ENCODE measurements around the gene ADGRB3. TPM values are rescaled to one million over a fixed set of nuclear protein-coding genes. Genes with fewer than 3 reads are reported as not detected.
"Not testable (repeated sequence)": the region's sequence is repeated elsewhere in the genome, so short reads cannot be mapped to it uniquely, and the experiment has no call there.

ADGRB3 gene
- total RNA-seq, 1 donor from 2014 or later, result 8.9 TPM

- H3K36me3 Mint-ChIP-seq (ENCODE audit: unreplicated experiment), result no peaks in the 10 kb centered on the region
- H3K4me3 Mint-ChIP-seq (ENCODE audit: unreplicated experiment), result no peak overlapping the region
- H3K4me1 Mint-ChIP-seq (ENCODE audit: unreplicated experiment), result peaks cover 10% of the 10 kb centered on the region
- TF ChIP-seq CTCF (IDR thresholded peaks at IDR 0.05), result peak; percentile 37
- no peaks in the 10 kb centered on the region for H3K27me3 Mint-ChIP-seq (ENCODE audit: unreplicated experiment)
- H3K27ac Mint-ChIP-seq (ENCODE audit: unreplicated experiment), result no peak overlapping the region
- DNase-seq (ENCODE audit: extremely low spot score, unreplicated experiment), result no peak
- no peaks in the 10 kb centered on the region for H3K9me3 Mint-ChIP-seq (ENCODE audit: unreplicated experiment)
Measured at GRCh38 chr6:68975064-68975463, 340.0 kb downstream of the ADGRB3 start.

GRCh38 chr6:68975816-68976215 is 340.7 kb downstream of the ADGRB3 start:
- H3K9me3 Mint-ChIP-seq (ENCODE audit: unreplicated experiment), result no peaks in the 10 kb centered on the region
- H3K4me3 Mint-ChIP-seq (ENCODE audit: unreplicated experiment), result no peak overlapping the region
- H3K4me1 Mint-ChIP-seq (ENCODE audit: unreplicated experiment), result peaks cover 10% of the 10 kb centered on the region
- no peaks in the 10 kb centered on the region for H3K36me3 Mint-ChIP-seq (ENCODE audit: unreplicated experiment)
- no peak overlapping the region for H3K27ac Mint-ChIP-seq (ENCODE audit: unreplicated experiment)
- TF ChIP-seq CTCF (IDR thresholded peaks at IDR 0.05), result no peak
- no peaks in the 10 kb centered on the region for H3K27me3 Mint-ChIP-seq (ENCODE audit: unreplicated experiment)
- no peak for DNase-seq (ENCODE audit: extremely low spot score, unreplicated experiment)

GRCh38 chr6:68976260-68976659 is 341.2 kb downstream of the ADGRB3 start:
- H3K36me3 Mint-ChIP-seq (ENCODE audit: unreplicated experiment), result no peaks in the 10 kb centered on the region
- H3K9me3 Mint-ChIP-seq (ENCODE audit: unreplicated experiment), result no peaks in the 10 kb centered on the region
- H3K27me3 Mint-ChIP-seq (ENCODE audit: unreplicated experiment), result no peaks in the 10 kb centered on the region
- no peak for DNase-seq (ENCODE audit: extremely low spot score, unreplicated experiment)
- no peak overlapping the region for H3K4me3 Mint-ChIP-seq (ENCODE audit: unreplicated experiment)
- peaks cover 10% of the 10 kb centered on the region for H3K4me1 Mint-ChIP-seq (ENCODE audit: unreplicated experiment)
- H3K27ac Mint-ChIP-seq (ENCODE audit: unreplicated experiment), result no peak overlapping the region
- peak; percentile 25 for TF ChIP-seq CTCF (IDR thresholded peaks at IDR 0.05)

GRCh38 chr6:68978411-68978810 is 343.3 kb downstream of the ADGRB3 start:
- no peak overlapping the region for H3K27ac Mint-ChIP-seq (ENCODE audit: unreplicated experiment)
- H3K36me3 Mint-ChIP-seq (ENCODE audit: unreplicated experiment), result peaks cover 7% of the 10 kb centered on the region
- H3K9me3 Mint-ChIP-seq (ENCODE audit: unreplicated experiment), result no peaks in the 10 kb centered on the region
- H3K4me1 Mint-ChIP-seq (ENCODE audit: unreplicated experiment), result peaks cover 10% of the 10 kb centered on the region
- no peaks in the 10 kb centered on the region for H3K27me3 Mint-ChIP-seq (ENCODE audit: unreplicated experiment)
- DNase-seq (ENCODE audit: extremely low spot score, unreplicated experiment), result no peak
- H3K4me3 Mint-ChIP-seq (ENCODE audit: unreplicated experiment), result no peak overlapping the region
- no peak for TF ChIP-seq CTCF (IDR thresholded peaks at IDR 0.05)

GRCh38 chr6:68981668-68982067 is 346.6 kb downstream of the ADGRB3 start:
- not testable (repeated sequence) for H3K4me3 Mint-ChIP-seq (ENCODE audit: unreplicated experiment); H3K27ac Mint-ChIP-seq (ENCODE audit: unreplicated experiment); H3K9me3 Mint-ChIP-seq (ENCODE audit: unreplicated experiment); H3K27me3 Mint-ChIP-seq (ENCODE audit: unreplicated experiment); DNase-seq (ENCODE audit: extremely low spot score, unreplicated experiment); H3K4me1 Mint-ChIP-seq (ENCODE audit: unreplicated experiment)
- peaks cover 10% of the 10 kb centered on the region for H3K36me3 Mint-ChIP-seq (ENCODE audit: unreplicated experiment)

- no peaks in the 10 kb centered on the region for H3K27me3 Mint-ChIP-seq (ENCODE audit: unreplicated experiment)
- peaks cover 3% of the 10 kb centered on the region for H3K36me3 Mint-ChIP-seq (ENCODE audit: unreplicated experiment)
- TF ChIP-seq CTCF (IDR thresholded peaks at IDR 0.05), result no peak
- no peak overlapping the region for H3K4me3 Mint-ChIP-seq (ENCODE audit: unreplicated experiment)
- no peaks in the 10 kb centered on the region for H3K9me3 Mint-ChIP-seq (ENCODE audit: unreplicated experiment)
- no peak overlapping the region for H3K27ac Mint-ChIP-seq (ENCODE audit: unreplicated experiment)
- no peak for DNase-seq (ENCODE audit: extremely low spot score, unreplicated experiment)
- no peaks in the 10 kb centered on the region for H3K4me1 Mint-ChIP-seq (ENCODE audit: unreplicated experiment)
Measured at GRCh38 chr6:68988698-68989097, 353.6 kb downstream of the ADGRB3 start.

Data from osteocyte (in vitro differentiated cells).